Kidney (tissue), 14 donors: Measurements from ENCODE around the gene LASP1. TPM values are rescaled to one million over a fixed set of nuclear protein-coding genes. Genes with fewer than 3 reads are reported as not detected.

ENCODE experiments used
- DNase-seq, 5 donors: peaks; one replicate each; pipeline ENCODE4 v3.0.0-alpha.2; 2013 to 2020
- FAIRE-seq: peaks from 2 replicates; lab custom pipeline; 2012; peaks lifted over from hg19 to GRCh38; lab: Jason Lieb, UNC
- H3K27ac ChIP-seq, 2 donors: one replicate each; pipeline ENCODE4 v1.7.0; 2013; ENCODE audit warnings: low read depth in 2 of 2, low read length in 2 of 2, inconsistent platforms in 1 of 2
- H3K27me3 ChIP-seq: one replicate; pipeline ENCODE4 v1.7.1; 2013; ENCODE audit warnings: low read length, inconsistent platforms; ENCODE audit not compliant: control insufficient read depth, insufficient read depth
- H3K36me3 ChIP-seq, 3 donors: one replicate each; pipeline versions ENCODE4 v1.7.0 to v1.7.1; 2013; ENCODE audit warnings: low read length in 3 of 3, control low read depth in 1 of 3, inconsistent platforms in 1 of 3; ENCODE audit not compliant: insufficient read depth in 3 of 3, control insufficient read depth in 2 of 3
- H3K4me1 ChIP-seq, 3 donors: one replicate each; pipeline versions ENCODE4 v1.7.0 to v1.7.1; 2013; ENCODE audit warnings: low read length in 3 of 3, inconsistent platforms in 1 of 3, low read depth in 1 of 3; ENCODE audit not compliant: control insufficient read depth in 2 of 3, insufficient read depth in 2 of 3
- H3K4me3 ChIP-seq, 3 donors: one replicate each; pipeline versions ENCODE4 v1.7.0 to v1.8.1; 2013; ENCODE audit warnings: low read length in 3 of 3, control low read depth in 1 of 3, inconsistent platforms in 1 of 3
- H3K9ac ChIP-seq, 3 donors: one replicate each; pipeline versions ENCODE4 v1.7.0 to v1.7.1; 2013; ENCODE audit warnings: low read length in 3 of 3, control low read depth in 1 of 3, inconsistent platforms in 1 of 3
- H3K9me3 ChIP-seq, 3 donors: one replicate each; pipeline versions ENCODE4 v1.7.0 to v1.7.1; 2013; ENCODE audit warnings: low read length in 3 of 3, control low read depth in 1 of 3, inconsistent platforms in 1 of 3; ENCODE audit not compliant: control insufficient read depth in 2 of 3, insufficient read depth in 1 of 3
- intact Hi-C: fragments of 100-400 bp; cut with DNase I; formaldehyde crosslinking; loops from one replicate; pipeline ENCODE4 v1.11.1; 2022
- polyA plus RNA-seq: library from polyadenylated mRNA; stranded (reverse); fragments of 350-450 nt; fragmentation: Illumina TruSeq; extraction: RNeasy Lipid Tissue Mini Kit (QIAGEN cat#74804); gene quantifications from one replicate; pipeline ENCODE4 v1.2.3, GENCODE V29; 2014; ENCODE audit warnings: low read depth, low replicate concordance; ENCODE audit not compliant: insufficient read depth
- total RNA-seq: library from RNA; stranded (reverse); fragmentation: NEBNext Ultra II Directional; extraction: Animal tissue kit (Norgen Biotek cat#: 25700); gene quantifications from one replicate; pipeline ENCODE4 v1.2.1, GENCODE V29; 2021
- TF ChIP-seq, protein P1 (sequence below): IDR thresholded peaks from 3 replicates; pipeline ENCODE4 v1.5.1; 2012; ENCODE audit warnings: mild to moderate bottlenecking, moderate library complexity, borderline replicate concordance; ENCODE audit not compliant: insufficient read depth; ENCODE audit errors: extremely low read depth
- donor health status: control.
- donor health status: control.
- donor health status: control.
- donor health status: control.
- donor health status: control.
- donor health status: DM: yes; HTN: yes; CAD: no.
- donor health status: Normal renal cell carcinoma (clear cell type).

Gene LASP1
- total and polyA plus RNA-seq, 2 donors from 2014 or later, result 62.5 to 138 TPM

DNA sequence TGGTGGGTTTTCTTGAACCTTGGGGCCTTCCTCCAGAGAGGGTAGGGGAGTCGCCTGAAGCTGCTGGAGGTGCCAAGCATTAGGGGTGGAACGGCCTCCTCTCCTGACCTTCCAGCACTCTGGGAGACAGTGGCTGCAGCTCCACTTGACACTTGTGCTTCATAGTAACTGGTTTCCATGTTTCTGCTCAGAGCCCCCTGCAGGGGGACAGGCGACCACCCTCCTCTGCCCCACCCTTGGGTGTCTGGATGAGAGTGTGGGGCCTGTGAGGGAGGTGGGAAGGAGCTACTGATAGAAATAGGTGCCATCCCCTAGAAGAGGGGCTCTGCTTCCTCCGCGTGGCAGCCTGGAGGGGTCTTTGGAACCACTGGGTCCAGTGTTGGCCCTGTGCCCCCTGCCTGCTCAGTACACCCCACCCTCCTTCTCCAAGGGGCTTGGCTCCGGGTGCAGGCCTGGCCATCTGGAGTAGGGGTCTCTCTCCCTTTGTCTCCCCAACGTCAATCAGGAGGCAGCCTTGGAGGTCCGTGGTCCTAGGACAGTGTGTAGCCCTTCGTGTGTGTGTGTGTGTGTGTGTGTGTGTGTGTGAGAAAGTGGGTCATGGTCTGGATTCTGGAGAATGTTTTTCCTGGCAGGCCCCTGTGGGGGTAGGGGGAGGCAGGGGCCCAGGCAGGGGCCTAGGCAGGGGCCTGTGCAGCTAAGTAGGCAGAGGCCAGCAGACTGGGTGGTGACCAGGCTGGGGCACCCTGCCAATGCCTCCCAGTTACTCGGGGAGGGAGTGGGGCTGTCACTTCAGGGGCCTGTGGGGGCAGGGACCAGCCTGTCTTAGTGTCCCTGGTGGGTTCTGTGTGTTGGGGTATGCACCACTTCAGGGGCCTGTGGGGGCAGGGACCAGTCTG is 4.9 kb downstream of the LASP1 start:
- intact Hi-C loops, result no loop called here
- FAIRE-seq (no peak), DNase-seq (peak in 2 of 5 donors; percentile 30 to 53)
- TF ChIP-seq, protein P1, sequence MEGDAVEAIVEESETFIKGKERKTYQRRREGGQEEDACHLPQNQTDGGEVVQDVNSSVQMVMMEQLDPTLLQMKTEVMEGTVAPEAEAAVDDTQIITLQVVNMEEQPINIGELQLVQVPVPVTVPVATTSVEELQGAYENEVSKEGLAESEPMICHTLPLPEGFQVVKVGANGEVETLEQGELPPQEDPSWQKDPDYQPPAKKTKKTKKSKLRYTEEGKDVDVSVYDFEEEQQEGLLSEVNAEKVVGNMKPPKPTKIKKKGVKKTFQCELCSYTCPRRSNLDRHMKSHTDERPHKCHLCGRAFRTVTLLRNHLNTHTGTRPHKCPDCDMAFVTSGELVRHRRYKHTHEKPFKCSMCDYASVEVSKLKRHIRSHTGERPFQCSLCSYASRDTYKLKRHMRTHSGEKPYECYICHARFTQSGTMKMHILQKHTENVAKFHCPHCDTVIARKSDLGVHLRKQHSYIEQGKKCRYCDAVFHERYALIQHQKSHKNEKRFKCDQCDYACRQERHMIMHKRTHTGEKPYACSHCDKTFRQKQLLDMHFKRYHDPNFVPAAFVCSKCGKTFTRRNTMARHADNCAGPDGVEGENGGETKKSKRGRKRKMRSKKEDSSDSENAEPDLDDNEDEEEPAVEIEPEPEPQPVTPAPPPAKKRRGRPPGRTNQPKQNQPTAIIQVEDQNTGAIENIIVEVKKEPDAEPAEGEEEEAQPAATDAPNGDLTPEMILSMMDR, result no peak
- Histone ChIP-seq H3K4me1 (peaks cover 0 to 59% (median 53%) of the 10 kb centered on the region in 3 donors), H3K9me3 (no peaks in the 10 kb centered on the region), H3K4me3 (peak overlapping the region in 2 of 3 donors; percentile 1 to 18), H3K27me3 (no peaks in the 10 kb centered on the region), H3K36me3 (peaks cover 0 to 10% (median 6%) of the 10 kb centered on the region in 3 donors), H3K27ac (peak overlapping the region in 1 of 2 donors; percentile 45), H3K9ac (no peak overlapping the region)

- intact Hi-C loops, result no loop called here
- Histone ChIP-seq H3K9me3 (no peaks in the 10 kb centered on the region), H3K27me3 (no peaks in the 10 kb centered on the region), H3K27ac (peak overlapping the region; percentile 1 to 45), H3K4me3 (no peak overlapping the region), H3K36me3 (peaks cover 0 to 10% (median 6%) of the 10 kb centered on the region in 3 donors), H3K4me1 (peaks cover 0 to 66% (median 61%) of the 10 kb centered on the region in 3 donors), H3K9ac (no peak overlapping the region)
- DNase-seq (no peak), FAIRE-seq (no peak)
- TF ChIP-seq, protein P1, result no peak
Observed at GRCh38 chr17:38875477-38876075, 5.7 kb downstream of the LASP1 start.

DNA sequence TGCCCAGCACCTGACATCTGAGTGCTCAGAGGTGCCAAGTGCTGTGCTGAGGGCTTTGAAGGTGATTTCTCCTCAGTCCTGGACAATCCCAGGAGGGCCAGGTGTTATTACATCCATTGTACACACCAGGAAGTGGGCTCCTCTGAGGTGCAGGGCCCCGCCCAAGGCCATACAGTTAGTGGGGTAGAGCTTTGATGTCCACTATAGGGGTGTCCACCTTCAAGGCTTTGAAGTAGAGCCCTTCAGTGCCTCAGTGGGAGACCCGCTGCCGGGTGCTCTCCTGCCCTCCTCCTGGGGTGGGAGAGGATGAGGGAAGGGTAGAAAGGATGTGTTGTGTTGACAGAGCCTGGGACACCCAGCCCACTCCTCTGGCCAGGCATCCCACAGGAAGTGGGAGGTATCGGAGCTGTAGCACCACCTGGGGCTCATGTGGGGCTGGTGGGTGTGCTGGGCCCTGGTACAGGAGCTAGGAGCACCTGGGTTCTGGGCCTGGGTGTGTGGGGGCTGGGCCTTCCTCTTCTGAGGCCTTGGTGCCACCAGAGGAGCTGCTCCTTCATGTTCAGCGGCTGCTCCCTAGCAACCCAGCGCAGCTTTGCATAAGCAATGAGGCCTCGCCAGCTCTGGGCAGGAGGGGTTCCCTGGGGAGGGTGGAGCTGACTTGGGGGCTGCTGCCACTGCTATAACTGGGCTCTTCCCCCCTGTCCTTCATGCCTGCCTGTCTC is 7.4 kb downstream of the LASP1 start:
- TF ChIP-seq, protein P1, result no peak
- no peak for DNase-seq
- no peak for FAIRE-seq
- Histone ChIP-seq H3K27me3 (no peaks in the 10 kb centered on the region), H3K36me3 (peaks cover 0 to 10% (median 6%) of the 10 kb centered on the region in 3 donors), H3K9me3 (no peaks in the 10 kb centered on the region), H3K27ac (peak overlapping the region in 1 of 2 donors; percentile 55), H3K9ac (no peak overlapping the region), H3K4me3 (no peak overlapping the region), H3K4me1 (peaks cover 2 to 69% (median 62%) of the 10 kb centered on the region in 3 donors)
- intact Hi-C loops, result no loop called here
